ENCODE data around the gene TBC1D21. TPM values are rescaled to one million over a fixed set of nuclear protein-coding genes. Genes with fewer than 3 reads are reported as not detected.

The TBC1D21 gene
- polyA plus RNA-seq, 1 experiment = not detected

DNA sequence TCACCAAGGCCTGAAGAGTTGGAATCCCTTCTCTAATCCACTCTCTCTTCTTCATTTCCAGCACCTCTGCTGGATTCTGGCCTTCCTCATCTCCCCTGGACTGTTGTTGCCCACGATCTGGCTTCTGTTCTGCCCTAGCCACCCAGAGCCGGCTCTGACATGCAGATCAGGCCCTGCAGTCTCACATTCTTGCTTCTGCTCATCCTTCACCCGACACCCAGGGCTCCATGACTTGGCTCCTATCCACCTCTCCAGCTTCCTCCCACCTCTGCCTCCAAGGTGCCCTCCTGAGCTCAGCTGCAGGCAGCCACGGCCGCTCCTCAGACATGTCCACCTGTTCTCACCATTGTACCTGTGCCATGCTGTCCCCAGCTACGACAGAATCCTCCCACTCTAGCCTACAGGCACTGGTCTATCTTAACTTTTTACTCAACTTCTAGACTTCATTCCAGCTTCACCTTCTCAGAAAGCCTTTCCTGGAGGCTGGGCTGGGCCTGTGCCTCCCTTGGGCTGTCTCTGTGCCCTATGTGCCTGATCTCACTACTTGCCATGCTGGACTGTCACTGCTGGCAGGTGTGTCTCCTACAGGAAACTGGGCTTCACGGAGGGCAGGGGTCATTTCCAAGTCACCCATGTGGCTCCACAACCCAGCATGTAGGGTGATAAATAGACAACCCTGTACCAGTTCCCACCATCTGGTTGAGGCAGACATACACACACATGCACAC is 16.0 kb upstream of the TBC1D21 start:
- POLR2A ChIA-PET = no interaction called here

DNA sequence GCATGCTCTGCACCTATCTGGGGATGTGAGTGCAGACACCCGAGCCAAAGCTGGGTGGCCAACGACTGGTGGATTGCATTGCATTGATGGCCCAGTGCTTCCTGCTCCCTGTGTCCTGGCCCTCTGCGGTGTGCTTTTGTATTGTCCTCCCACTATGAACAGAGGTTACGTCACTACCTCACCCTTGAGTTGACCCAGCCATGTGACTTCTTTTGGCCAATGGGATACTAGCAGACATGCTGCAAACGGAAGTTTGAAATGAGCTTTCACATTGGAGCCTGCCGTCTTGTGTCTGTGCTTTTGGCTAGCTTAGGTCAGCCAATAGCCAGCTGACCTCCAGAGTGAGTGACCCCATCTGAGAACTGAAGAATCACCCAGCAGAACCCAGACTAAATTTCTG is 15.3 kb upstream of the TBC1D21 start:
- Histone ChIP-seq H3K4me3 (ENCODE audit: low read depth, low read length) (no peak overlapping the region), H3K9me3 (ENCODE audit: control insufficient read depth, insufficient read depth, low read length) (no peaks in the 10 kb centered on the region; the same call in 1 of the 2 replicates), H3K27ac (ENCODE audit: low read depth, low read length) (no peak overlapping the region), H3K27me3 (ENCODE audit: control insufficient read depth, insufficient read depth, low read length) (peaks cover 27% of the 10 kb centered on the region)
- DNase-seq (ENCODE audit: low read depth, low spot score) = no peak
- ChIA-PET POLR2A (no interaction called here), CTCF (interaction anchor here (0.7 kb wide), 1 partner anchor 631 kb away, joined by 6 read pairs; no protein-coding TSS in a partner anchor)
- TF ChIP-seq, protein P1, sequence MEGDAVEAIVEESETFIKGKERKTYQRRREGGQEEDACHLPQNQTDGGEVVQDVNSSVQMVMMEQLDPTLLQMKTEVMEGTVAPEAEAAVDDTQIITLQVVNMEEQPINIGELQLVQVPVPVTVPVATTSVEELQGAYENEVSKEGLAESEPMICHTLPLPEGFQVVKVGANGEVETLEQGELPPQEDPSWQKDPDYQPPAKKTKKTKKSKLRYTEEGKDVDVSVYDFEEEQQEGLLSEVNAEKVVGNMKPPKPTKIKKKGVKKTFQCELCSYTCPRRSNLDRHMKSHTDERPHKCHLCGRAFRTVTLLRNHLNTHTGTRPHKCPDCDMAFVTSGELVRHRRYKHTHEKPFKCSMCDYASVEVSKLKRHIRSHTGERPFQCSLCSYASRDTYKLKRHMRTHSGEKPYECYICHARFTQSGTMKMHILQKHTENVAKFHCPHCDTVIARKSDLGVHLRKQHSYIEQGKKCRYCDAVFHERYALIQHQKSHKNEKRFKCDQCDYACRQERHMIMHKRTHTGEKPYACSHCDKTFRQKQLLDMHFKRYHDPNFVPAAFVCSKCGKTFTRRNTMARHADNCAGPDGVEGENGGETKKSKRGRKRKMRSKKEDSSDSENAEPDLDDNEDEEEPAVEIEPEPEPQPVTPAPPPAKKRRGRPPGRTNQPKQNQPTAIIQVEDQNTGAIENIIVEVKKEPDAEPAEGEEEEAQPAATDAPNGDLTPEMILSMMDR (IDR thresholded peaks at IDR 0.05; ENCODE audit: low read depth, low read length) = no peak

More for the DNA sequence above, 16.0 kb upstream of the TBC1D21 start:
- Histone ChIP-seq H3K9me3 (ENCODE audit: control insufficient read depth, insufficient read depth, low read length) (no peaks in the 10 kb centered on the region; the same call in 1 of the 2 replicates), H3K27me3 (ENCODE audit: control insufficient read depth, insufficient read depth, low read length) (peaks cover 25% of the 10 kb centered on the region), H3K4me3 (ENCODE audit: low read depth, low read length) (no peak overlapping the region), H3K27ac (ENCODE audit: low read depth, low read length) (no peak overlapping the region)
- no peak for DNase-seq (ENCODE audit: low read depth, low spot score)
- TF ChIP-seq, protein P1 (IDR thresholded peaks at IDR 0.05; ENCODE audit: low read depth, low read length) = no peak
- CTCF ChIA-PET = interaction anchor here (0.7 kb wide), 1 partner anchor 632 kb away, joined by 6 read pairs; no protein-coding TSS in a partner anchor

DNA sequence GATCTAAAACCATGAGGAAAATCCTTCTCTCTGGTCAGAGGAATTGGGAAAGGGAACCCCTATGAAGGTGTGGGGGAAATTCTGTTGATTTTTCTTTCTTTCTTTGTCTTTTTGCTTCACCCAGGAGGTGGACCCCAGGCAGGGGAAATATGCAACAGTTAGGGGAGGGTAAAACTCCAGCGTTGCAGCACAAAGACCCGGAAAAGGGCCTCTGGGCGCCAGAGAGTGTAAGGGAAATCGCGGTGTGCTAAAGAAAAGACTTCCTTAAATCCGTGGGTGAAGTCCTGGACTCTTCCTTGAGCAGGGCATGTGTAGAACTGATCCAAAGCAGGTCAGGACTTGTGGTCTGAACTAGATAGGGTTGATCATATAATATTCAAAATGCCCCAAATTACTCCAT is 11.1 kb upstream of the TBC1D21 start:
- no peak overlapping the region for H3K4me3 ChIP-seq (ENCODE audit: low read depth, low read length)
- CTCF ChIA-PET = interaction anchor here (2.0 to 3.6 kb wide), 2 partner anchors 11 to 12 kb away, joined by 12 to 21 read pairs; partner anchors contain the start of gene TBC1D21
- peaks cover 40% of the 10 kb centered on the region for H3K27me3 ChIP-seq (ENCODE audit: control insufficient read depth, insufficient read depth, low read length)

DNA sequence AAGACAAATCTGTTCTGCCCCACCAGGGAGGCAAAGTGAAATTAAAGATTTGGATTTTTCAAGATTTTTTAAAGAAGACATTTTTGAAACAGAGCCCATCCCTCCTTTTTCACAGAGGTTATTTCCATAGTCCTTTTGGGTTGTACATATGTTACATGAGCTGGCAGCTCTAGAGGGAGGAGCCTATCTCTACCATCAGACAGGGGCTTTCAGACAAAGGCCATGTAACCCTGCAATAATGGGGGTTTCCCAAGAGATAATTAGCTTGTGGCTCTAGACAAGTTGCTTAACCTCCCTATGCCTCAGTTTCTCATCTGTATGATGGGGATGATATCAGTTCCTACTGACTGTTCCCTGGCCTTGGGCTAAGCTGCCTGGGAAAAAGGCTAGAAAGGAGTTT is 8.0 kb upstream of the TBC1D21 start:
- Histone ChIP-seq H3K27ac (ENCODE audit: low read depth, low read length) (no peak overlapping the region), H3K4me3 (ENCODE audit: low read depth, low read length) (no peak overlapping the region), H3K27me3 (ENCODE audit: control insufficient read depth, insufficient read depth, low read length) (peaks cover 42% of the 10 kb centered on the region), H3K9me3 (ENCODE audit: control insufficient read depth, insufficient read depth, low read length) (no peaks in the 10 kb centered on the region)
- POLR2A ChIA-PET = no interaction called here
- no peak for DNase-seq (ENCODE audit: low read depth, low spot score)
- CTCF ChIA-PET = interaction anchor here (3.6 kb wide), 1 partner anchor 8 kb away, joined by 21 read pairs; the partner anchor contains the start of gene TBC1D21
- TF ChIP-seq, protein P1 (IDR thresholded peaks at IDR 0.05; ENCODE audit: low read depth, low read length) = no peak

More for the DNA sequence above, 11.1 kb upstream of the TBC1D21 start:
- Histone ChIP-seq H3K27ac (ENCODE audit: low read depth, low read length) (no peak overlapping the region), H3K9me3 (ENCODE audit: control insufficient read depth, insufficient read depth, low read length) (no peaks in the 10 kb centered on the region)
- TF ChIP-seq, protein P1 (IDR thresholded peaks at IDR 0.05; ENCODE audit: low read depth, low read length) = no peak
- no peak for DNase-seq (ENCODE audit: low read depth, low spot score)
- POLR2A ChIA-PET = no interaction called here

DNA sequence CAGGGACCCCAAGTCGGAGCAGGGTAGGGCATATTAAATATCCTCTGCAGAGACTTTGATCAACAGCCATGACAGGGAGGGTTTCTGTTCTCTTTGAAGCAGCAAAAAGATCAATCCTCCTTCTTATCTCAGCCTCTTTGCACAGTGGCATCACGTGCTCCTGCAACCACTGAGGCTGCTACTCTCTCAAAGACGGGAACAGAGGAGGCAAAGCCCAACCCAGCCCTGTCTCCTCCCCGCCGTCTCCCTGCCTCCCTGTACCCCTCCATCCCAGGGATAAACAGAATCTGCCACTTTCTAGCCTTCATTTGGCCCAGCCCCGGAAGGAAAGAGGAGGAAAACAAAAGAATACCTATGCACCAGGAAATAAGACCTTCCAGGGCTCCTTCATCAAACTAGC is 7.5 kb upstream of the TBC1D21 start:
- DNase-seq (ENCODE audit: low read depth, low spot score) = no peak
- H3K27ac ChIP-seq (ENCODE audit: low read depth, low read length) = no peak overlapping the region
- CTCF ChIA-PET = interaction anchor here (3.6 kb wide), 1 partner anchor 8 kb away, joined by 21 read pairs; the partner anchor contains the start of gene TBC1D21
- H3K27me3 ChIP-seq (ENCODE audit: control insufficient read depth, insufficient read depth, low read length) = peaks cover 41% of the 10 kb centered on the region
- TF ChIP-seq, protein P1 (IDR thresholded peaks at IDR 0.05; ENCODE audit: low read depth, low read length) = no peak
- H3K4me3 ChIP-seq (ENCODE audit: low read depth, low read length) = no peak overlapping the region
- no peaks in the 10 kb centered on the region for H3K9me3 ChIP-seq (ENCODE audit: control insufficient read depth, insufficient read depth, low read length)
- POLR2A ChIA-PET = no interaction called here

Data from AG04450 (cell line).